ENCODE measurements around the gene VWF.

VWF gene

GRCh38 chr12:5925646-5926045, 198.8 kb downstream of the VWF start:
- Histone ChIP-seq H3K79me2 (ENCODE audit: control insufficient read depth, insufficient read depth, low read length, unreplicated experiment) (no peaks in the 10 kb centered on the region), H3K36me3 (ENCODE audit: insufficient read depth, low read length) (no peaks in the 10 kb centered on the region), H2AFZ (ENCODE audit: low read length, unreplicated experiment) (no peak overlapping the region), H3K27ac (ENCODE audit: low read depth, low read length) (no peak overlapping the region), H3K27me3 (ENCODE audit: insufficient read depth, low read length) (no peaks in the 10 kb centered on the region; the same call in 1 of the 2 replicates), H3K4me3 (ENCODE audit: low read depth, low read length) (no peak overlapping the region), H3K4me1 (ENCODE audit: control insufficient read depth, insufficient read depth, low read length, unreplicated experiment) (no peaks in the 10 kb centered on the region)

- no peak overlapping the region for H3K4me3 ChIP-seq (ENCODE audit: low read depth, low read length)
These were observed 200.1 kb downstream of the VWF start for GRCh38 chr12:5924342-5924741.

GRCh38 chr12:5923751-5924150, 200.7 kb downstream of the VWF start:
- H2AFZ ChIP-seq (ENCODE audit: low read length, unreplicated experiment): no peak overlapping the region
- H3K79me2 ChIP-seq (ENCODE audit: control insufficient read depth, insufficient read depth, low read length, unreplicated experiment): no peaks in the 10 kb centered on the region
- H3K4me1 ChIP-seq (ENCODE audit: control insufficient read depth, insufficient read depth, low read length, unreplicated experiment): no peaks in the 10 kb centered on the region
- H3K27ac ChIP-seq (ENCODE audit: low read depth, low read length): no peak overlapping the region
- no peaks in the 10 kb centered on the region for H3K36me3 ChIP-seq (ENCODE audit: insufficient read depth, low read length)
- no peaks in the 10 kb centered on the region; the same call in 1 of the 2 replicates for H3K27me3 ChIP-seq (ENCODE audit: insufficient read depth, low read length)
- H3K4me3 ChIP-seq (ENCODE audit: low read depth, low read length): no peak overlapping the region

More at GRCh38 chr12:5924342-5924741, 200.1 kb downstream of the VWF start:
- Histone ChIP-seq H3K79me2 (ENCODE audit: control insufficient read depth, insufficient read depth, low read length, unreplicated experiment) (no peaks in the 10 kb centered on the region), H3K4me1 (ENCODE audit: control insufficient read depth, insufficient read depth, low read length, unreplicated experiment) (no peaks in the 10 kb centered on the region), H2AFZ (ENCODE audit: low read length, unreplicated experiment) (no peak overlapping the region), H3K27ac (ENCODE audit: low read depth, low read length) (no peak overlapping the region), H3K36me3 (ENCODE audit: insufficient read depth, low read length) (no peaks in the 10 kb centered on the region), H3K27me3 (ENCODE audit: insufficient read depth, low read length) (no peaks in the 10 kb centered on the region; the same call in 1 of the 2 replicates)

- H3K79me2 ChIP-seq (ENCODE audit: control insufficient read depth, insufficient read depth, low read length, unreplicated experiment): no peaks in the 10 kb centered on the region
- no peaks in the 10 kb centered on the region for H3K36me3 ChIP-seq (ENCODE audit: insufficient read depth, low read length)
- no peak overlapping the region for H3K4me3 ChIP-seq (ENCODE audit: low read depth, low read length)
- H2AFZ ChIP-seq (ENCODE audit: low read length, unreplicated experiment): no peak overlapping the region
- no peaks in the 10 kb centered on the region; the same call in 1 of the 2 replicates for H3K27me3 ChIP-seq (ENCODE audit: insufficient read depth, low read length)
- no peaks in the 10 kb centered on the region for H3K4me1 ChIP-seq (ENCODE audit: control insufficient read depth, insufficient read depth, low read length, unreplicated experiment)
- H3K27ac ChIP-seq (ENCODE audit: low read depth, low read length): no peak overlapping the region
These were observed 201.3 kb downstream of the VWF start for GRCh38 chr12:5923043-5923605.

GRCh38 chr12:5921966-5922899, 202.2 kb downstream of the VWF start:
- Histone ChIP-seq H3K4me1 (ENCODE audit: control insufficient read depth, insufficient read depth, low read length, unreplicated experiment) (no peaks in the 10 kb centered on the region), H3K36me3 (ENCODE audit: insufficient read depth, low read length) (no peaks in the 10 kb centered on the region), H3K27ac (ENCODE audit: low read depth, low read length) (no peak overlapping the region), H3K79me2 (ENCODE audit: control insufficient read depth, insufficient read depth, low read length, unreplicated experiment) (no peaks in the 10 kb centered on the region), H3K4me3 (ENCODE audit: low read depth, low read length) (no peak overlapping the region), H2AFZ (ENCODE audit: low read length, unreplicated experiment) (no peak overlapping the region), H3K27me3 (ENCODE audit: insufficient read depth, low read length) (no peaks in the 10 kb centered on the region; the same call in 1 of the 2 replicates)

- Histone ChIP-seq H2AFZ (ENCODE audit: low read length, unreplicated experiment) (no peak overlapping the region), H3K4me3 (ENCODE audit: low read depth, low read length) (no peak overlapping the region), H3K79me2 (ENCODE audit: control insufficient read depth, insufficient read depth, low read length, unreplicated experiment) (no peaks in the 10 kb centered on the region), H3K4me1 (ENCODE audit: control insufficient read depth, insufficient read depth, low read length, unreplicated experiment) (no peaks in the 10 kb centered on the region), H3K27ac (ENCODE audit: low read depth, low read length) (no peak overlapping the region), H3K36me3 (ENCODE audit: insufficient read depth, low read length) (no peaks in the 10 kb centered on the region), H3K27me3 (ENCODE audit: insufficient read depth, low read length) (no peaks in the 10 kb centered on the region; the same call in 1 of the 2 replicates)
These were observed 203.2 kb downstream of the VWF start for GRCh38 chr12:5921027-5921909.

GRCh38 chr12:5916785-5917290, 207.6 kb downstream of the VWF start:
- Histone ChIP-seq H3K4me3 (ENCODE audit: low read depth, low read length) (no peak overlapping the region), H2AFZ (ENCODE audit: low read length, unreplicated experiment) (no peak overlapping the region), H3K27me3 (ENCODE audit: insufficient read depth, low read length) (no peaks in the 10 kb centered on the region), H3K27ac (ENCODE audit: low read depth, low read length) (no peak overlapping the region), H3K4me1 (ENCODE audit: control insufficient read depth, insufficient read depth, low read length, unreplicated experiment) (no peaks in the 10 kb centered on the region), H3K36me3 (ENCODE audit: insufficient read depth, low read length) (no peaks in the 10 kb centered on the region), H3K79me2 (ENCODE audit: control insufficient read depth, insufficient read depth, low read length, unreplicated experiment) (no peaks in the 10 kb centered on the region)

GRCh38 chr12:5915511-5915910, 209.0 kb downstream of the VWF start:
- H2AFZ ChIP-seq (ENCODE audit: low read length, unreplicated experiment): no peak overlapping the region
- no peaks in the 10 kb centered on the region for H3K4me1 ChIP-seq (ENCODE audit: control insufficient read depth, insufficient read depth, low read length, unreplicated experiment)
- H3K36me3 ChIP-seq (ENCODE audit: insufficient read depth, low read length): no peaks in the 10 kb centered on the region
- no peak overlapping the region for H3K27ac ChIP-seq (ENCODE audit: low read depth, low read length)
- no peaks in the 10 kb centered on the region for H3K79me2 ChIP-seq (ENCODE audit: control insufficient read depth, insufficient read depth, low read length, unreplicated experiment)
- H3K4me3 ChIP-seq (ENCODE audit: low read depth, low read length): no peak overlapping the region
- peaks cover 8% of the 10 kb centered on the region; the same call in 1 of the 2 replicates for H3K27me3 ChIP-seq (ENCODE audit: insufficient read depth, low read length)

GRCh38 chr12:5914387-5915149, 209.9 kb downstream of the VWF start:
- Histone ChIP-seq H3K4me1 (ENCODE audit: control insufficient read depth, insufficient read depth, low read length, unreplicated experiment) (no peaks in the 10 kb centered on the region), H3K36me3 (ENCODE audit: insufficient read depth, low read length) (no peaks in the 10 kb centered on the region), H3K4me3 (ENCODE audit: low read depth, low read length) (no peak overlapping the region), H3K27ac (ENCODE audit: low read depth, low read length) (no peak overlapping the region), H2AFZ (ENCODE audit: low read length, unreplicated experiment) (no peak overlapping the region), H3K79me2 (ENCODE audit: control insufficient read depth, insufficient read depth, low read length, unreplicated experiment) (no peaks in the 10 kb centered on the region), H3K27me3 (ENCODE audit: insufficient read depth, low read length) (peaks cover 8% of the 10 kb centered on the region; the same call in 1 of the 2 replicates)

Data from ACC112 (cell line).